Measurements from ENCODE around the gene PFN2.
"Not testable (repeated sequence)": the region's sequence is repeated elsewhere in the genome, so short reads cannot be mapped to it uniquely, and the experiment has no call there.

The PFN2 gene

GRCh38 chr3:150000641-150001040 is 29.9 kb upstream of the PFN2 start:
- FAIRE-seq = no peak
- no peak for TF ChIP-seq CTCF (IDR thresholded peaks at IDR 0.05; ENCODE audit: insufficient read depth, missing control alignments)
- no peak for DNase-seq (ENCODE audit: insufficient read length, low spot score)

GRCh38 chr3:149999421-149999820 is 28.7 kb upstream of the PFN2 start:
- TF ChIP-seq CTCF (IDR thresholded peaks at IDR 0.05; ENCODE audit: insufficient read depth, missing control alignments) = no peak
- FAIRE-seq (no peak), DNase-seq (ENCODE audit: insufficient read length, low spot score) (no peak)

- FAIRE-seq (no peak), DNase-seq (ENCODE audit: insufficient read length, low spot score) (no peak)
Measured at GRCh38 chr3:149998946-149999345, 28.3 kb upstream of the PFN2 start.

GRCh38 chr3:149992416-149993058 is 21.8 kb upstream of the PFN2 start:
- FAIRE-seq = no peak
- no peak for TF ChIP-seq CTCF (IDR thresholded peaks at IDR 0.05; ENCODE audit: insufficient read depth, missing control alignments)
- no peak for DNase-seq (ENCODE audit: insufficient read length, low spot score)

More at GRCh38 chr3:149998946-149999345, 28.3 kb upstream of the PFN2 start:
- no peak for TF ChIP-seq CTCF (IDR thresholded peaks at IDR 0.05; ENCODE audit: insufficient read depth, missing control alignments)

- DNase-seq (ENCODE audit: insufficient read length, low spot score) (no peak), FAIRE-seq (no peak)
- no peak for TF ChIP-seq CTCF (IDR thresholded peaks at IDR 0.05; ENCODE audit: insufficient read depth, missing control alignments)
Measured at GRCh38 chr3:149990423-149990948, 19.8 kb upstream of the PFN2 start.

GRCh38 chr3:149989307-149989706 is 18.6 kb upstream of the PFN2 start:
- TF ChIP-seq CTCF (IDR thresholded peaks at IDR 0.05; ENCODE audit: insufficient read depth, missing control alignments) = no peak
- DNase-seq (ENCODE audit: insufficient read length, low spot score) (no peak), FAIRE-seq (no peak)

GRCh38 chr3:149983628-149984027 is 12.9 kb upstream of the PFN2 start:
- DNase-seq (ENCODE audit: insufficient read length, low spot score) (no peak), FAIRE-seq (no peak)
- TF ChIP-seq CTCF (IDR thresholded peaks at IDR 0.05; ENCODE audit: insufficient read depth, missing control alignments) = no peak

GRCh38 chr3:149983053-149983452 is 12.4 kb upstream of the PFN2 start:
- not testable (repeated sequence) for DNase-seq (ENCODE audit: insufficient read length, low spot score); FAIRE-seq

- peak; percentile 95 for FAIRE-seq
Measured at GRCh38 chr3:149981979-149982378, 11.3 kb upstream of the PFN2 start.

More at GRCh38 chr3:149981979-149982378, 11.3 kb upstream of the PFN2 start:
- DNase-seq (ENCODE audit: insufficient read length, low spot score) = not testable (repeated sequence)

All from D721Med (cell line).